H9 (cell line): ENCODE measurements around the gene OGFOD3. TPM values are rescaled to one million over a fixed set of nuclear protein-coding genes. Genes with fewer than 3 reads are reported as not detected.
A peak's percentile ranks its signal among the peaks of the same experiment; 100 is the strongest.

ENCODE experiments used
- DNase-seq: peaks from one replicate; pipeline ENCODE4 v3.0.0-alpha.2; 2017
- H2AFZ ChIP-seq: one replicate; pipeline ENCODE4 v1.6.1; 2013; ENCODE audit warnings: mild to moderate bottlenecking, low read length, control low read depth, moderate library complexity
- H2AK5ac ChIP-seq: 2 replicates; pipeline ENCODE4 v1.6.1; 2013; ENCODE audit warnings: low read length, control low read depth, mixed read lengths; ENCODE audit not compliant: insufficient read length
- H2BK120ac ChIP-seq: one replicate; pipeline ENCODE4 v1.6.1; 2013; ENCODE audit warnings: low read depth, mild to moderate bottlenecking, low read length, control low read depth, inconsistent platforms; ENCODE audit not compliant: poor library complexity, severe bottlenecking
- H2BK12ac ChIP-seq: 2 replicates; pipeline ENCODE4 v1.6.1; 2013; ENCODE audit warnings: low read length, control low read depth, mixed read lengths, low read depth; ENCODE audit not compliant: insufficient read length
- H2BK15ac ChIP-seq: 2 replicates; pipeline ENCODE4 v1.6.1; 2013; ENCODE audit warnings: low read depth, low read length, control low read depth
- H2BK20ac ChIP-seq: one replicate; pipeline ENCODE4 v1.6.1; 2013; ENCODE audit warnings: low read depth, mild to moderate bottlenecking, low read length, control low read depth, inconsistent platforms; ENCODE audit not compliant: poor library complexity, severe bottlenecking
- H2BK5ac ChIP-seq: 2 replicates; pipeline ENCODE4 v1.6.1; 2013; ENCODE audit warnings: low read length, control low read depth, mixed read lengths; ENCODE audit not compliant: insufficient read length
- H3K14ac ChIP-seq: 2 replicates; pipeline ENCODE4 v1.6.1; 2013; ENCODE audit warnings: low read length, control low read depth; ENCODE audit not compliant: insufficient read depth
- H3K18ac ChIP-seq: 2 replicates; pipeline ENCODE4 v1.6.1; 2013; ENCODE audit warnings: low read depth, mild to moderate bottlenecking, mixed read lengths, low read length, control low read depth; ENCODE audit not compliant: insufficient read length
- H3K23ac ChIP-seq: 2 replicates; pipeline ENCODE4 v1.6.1; 2013; ENCODE audit warnings: low read length, control low read depth, mixed read lengths, low read depth; ENCODE audit not compliant: insufficient read length
- H3K23me2 ChIP-seq: 2 replicates; pipeline ENCODE4 v1.6.1; 2013; ENCODE audit warnings: low read depth, mild to moderate bottlenecking, mixed read lengths, low read length, control low read depth; ENCODE audit not compliant: insufficient read length, poor library complexity, severe bottlenecking
- H3K27ac ChIP-seq: 2 replicates; pipeline ENCODE4 v1.5.1; 2013; ENCODE audit warnings: low read length, control low read depth, mixed read lengths, low read depth; ENCODE audit not compliant: insufficient read length
- H3K27me3 ChIP-seq: 2 replicates; pipeline ENCODE4 v1.6.1; 2013; ENCODE audit warnings: low read length, control low read depth, inconsistent platforms; ENCODE audit not compliant: insufficient read depth
- H3K4ac ChIP-seq: 2 replicates; pipeline ENCODE4 v1.6.1; 2013; ENCODE audit warnings: low read depth, mild to moderate bottlenecking, control low read depth, inconsistent platforms, low read length, moderate library complexity
- H3K4me1 ChIP-seq: 2 replicates; pipeline ENCODE4 v1.6.1; 2013; ENCODE audit warnings: low read length, control low read depth, inconsistent platforms; ENCODE audit not compliant: insufficient read depth
- H3K4me2 ChIP-seq: 2 replicates; pipeline ENCODE4 v1.6.1; 2013; ENCODE audit warnings: low read length, control low read depth, mixed read lengths; ENCODE audit not compliant: insufficient read length, insufficient read depth
- H3K56ac ChIP-seq: 2 replicates; pipeline ENCODE4 v1.6.1; 2013; ENCODE audit warnings: low read depth, mild to moderate bottlenecking, mixed read lengths, low read length, control low read depth; ENCODE audit not compliant: insufficient read length
- H3K79me1 ChIP-seq: 2 replicates; pipeline ENCODE4 v1.6.1; 2013; ENCODE audit warnings: low read depth, mild to moderate bottlenecking, moderate library complexity, low read length, control low read depth, inconsistent platforms; ENCODE audit not compliant: insufficient read depth, poor library complexity, severe bottlenecking
- H3K79me2 ChIP-seq: 2 replicates; pipeline ENCODE4 v1.6.1; 2013; ENCODE audit warnings: low read length, control low read depth, inconsistent platforms; ENCODE audit not compliant: insufficient read depth
- H3K9ac ChIP-seq: 2 replicates; pipeline ENCODE4 v1.6.1; 2013; ENCODE audit warnings: low read length, control low read depth, mixed read lengths; ENCODE audit not compliant: insufficient read length; ENCODE audit errors: extremely low read depth
- H3K9me3 ChIP-seq: one replicate; pipeline ENCODE4 v1.6.1; 2013; ENCODE audit warnings: low read depth, low read length, inconsistent platforms; ENCODE audit not compliant: control insufficient read depth
- H3T11ph ChIP-seq: one replicate; pipeline ENCODE4 v1.6.1; 2013; ENCODE audit warnings: mild to moderate bottlenecking, low read length, control low read depth, inconsistent platforms
- H4K20me1 ChIP-seq: one replicate; pipeline ENCODE4 v1.6.1; 2013; ENCODE audit not compliant: control insufficient read depth, insufficient read length, insufficient read depth
- H4K5ac ChIP-seq: 2 replicates; pipeline ENCODE4 v1.6.1; 2013; ENCODE audit warnings: low read depth, mild to moderate bottlenecking, mixed read lengths, low read length, control low read depth; ENCODE audit not compliant: insufficient read length
- H4K8ac ChIP-seq: replicated peaks from 2 replicates; pipeline ENCODE4 v1.6.1; 2013; ENCODE audit warnings: low read length, control low read depth, mixed read lengths, low read depth; ENCODE audit not compliant: insufficient read length
- H4K91ac ChIP-seq: 2 replicates; pipeline ENCODE4 v1.6.1; 2013; ENCODE audit warnings: low read depth, mild to moderate bottlenecking, moderate library complexity, mixed read lengths, low read length, control low read depth; ENCODE audit not compliant: insufficient read length
- H3K27ac Mint-ChIP-seq, 3 experiments: 2 replicates in 2 of 3; 3 replicates in 1 of 3; pipeline ENCODE4 v1.8.0; 2020 to 2021; ENCODE audit warnings: mixed read lengths in 3 of 3, mild to moderate bottlenecking in 1 of 3, moderate library complexity in 1 of 3
- H3K27me3 Mint-ChIP-seq: 2 replicates; pipeline ENCODE4 v1.8.0; 2021; ENCODE audit warnings: low read depth, mild to moderate bottlenecking, moderate library complexity, mixed read lengths
- H3K36me3 Mint-ChIP-seq, 3 experiments: 2 replicates in 2 of 3; 3 replicates in 1 of 3; pipeline ENCODE4 v1.8.0; 2020 to 2021; ENCODE audit warnings: low read depth in 3 of 3, mixed read lengths in 3 of 3; ENCODE audit not compliant: insufficient read depth in 1 of 3
- H3K4me1 Mint-ChIP-seq, 2 experiments: 2 replicates each; pipeline ENCODE4 v1.8.0; 2020; ENCODE audit warnings: mixed read lengths in 2 of 2
- H3K4me3 Mint-ChIP-seq, 2 experiments: 2 replicates in 1 of 2; 3 replicates in 1 of 2; pipeline ENCODE4 v1.8.0; 2020 to 2021; ENCODE audit warnings: mild to moderate bottlenecking in 2 of 2, mixed read lengths in 2 of 2, moderate library complexity in 1 of 2
- H3K9me3 Mint-ChIP-seq, 2 experiments: 2 replicates in 1 of 2; 3 replicates in 1 of 2; pipeline ENCODE4 v1.8.0; 2020; ENCODE audit warnings: mild to moderate bottlenecking in 2 of 2, mixed read lengths in 2 of 2, moderate library complexity in 1 of 2
- CTCF ChIP-seq: fragments of 200-600 bp; sonication (generic); conservative IDR thresholded peaks from 3 replicates; pipeline ENCODE4 v1.8.0; 2021; ENCODE audit warnings: antibody characterized with exemption, mild to moderate bottlenecking
- WGBS: extraction: QIAGEN DNeasy Blood & Tissue Kit; methylation state at CpG from one replicate; pipeline ENCODE4 v1.1.7; 2013; ENCODE audit warnings: missing lambda C conversion rate, low lambda C conversion rate, mixed read lengths; ENCODE audit not compliant: insufficient read length; ENCODE audit errors: extremely low coverage; 5-methylcytosine and 5-hydroxymethylcytosine counted together
- total RNA-seq: library from RNA; stranded (reverse); gene quantifications from 2 replicates; pipeline ENCODE4 v1.2.1, GENCODE V29; 2021

The OGFOD3 gene
- total RNA-seq, 1 experiment from 2014 or later = 27.8 TPM

DNA sequence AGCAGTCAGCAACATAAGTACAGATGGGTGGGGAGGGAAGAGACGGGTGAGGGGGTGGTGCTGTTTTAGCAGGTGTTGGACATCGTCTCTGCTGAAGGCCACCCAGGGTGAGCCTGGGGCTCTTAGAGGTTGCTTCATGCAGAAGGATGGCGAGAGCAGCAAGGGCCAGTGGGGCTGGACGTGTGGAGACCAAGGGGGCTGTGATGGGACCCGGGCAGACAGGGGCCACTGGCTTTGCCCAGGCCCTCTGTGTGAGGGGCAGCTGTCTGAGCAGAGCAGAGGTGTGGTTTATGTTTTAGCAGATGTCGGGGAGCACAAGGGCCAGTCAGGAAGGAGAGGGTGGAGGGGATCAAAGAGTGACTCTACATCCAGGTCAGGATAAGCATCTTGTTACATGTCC lies 45.0 kb upstream of the OGFOD3 start:
- no peak overlapping the region for H3T11ph ChIP-seq
- no peak overlapping the region for H2BK5ac ChIP-seq
- no peaks in the 10 kb centered on the region for H4K20me1 ChIP-seq
- no peak overlapping the region for H4K8ac ChIP-seq
- no peak overlapping the region for H3K4me3 Mint-ChIP-seq
- H2AFZ ChIP-seq = no peak overlapping the region
- no peak overlapping the region for H3K4ac ChIP-seq
- H2BK120ac ChIP-seq = no peak overlapping the region
- H3K4me1 Mint-ChIP-seq = peaks cover 2 to 4% of the 10 kb centered on the region in 2 experiments; a peak in 2 of 4 replicates
- no peak overlapping the region for H3K27ac ChIP-seq
- H2BK12ac ChIP-seq = no peak overlapping the region
- no peak for DNase-seq
- H3K79me2 ChIP-seq = no peaks in the 10 kb centered on the region
- H3K9ac ChIP-seq = no peak overlapping the region
- H4K91ac ChIP-seq = no peak overlapping the region
- no peaks in the 10 kb centered on the region for H3K4me1 ChIP-seq
- no peak overlapping the region for H2BK15ac ChIP-seq
- no peak for TF ChIP-seq CTCF
- no peaks in the 10 kb centered on the region for H3K9me3 ChIP-seq
- H3K79me1 ChIP-seq = no peaks in the 10 kb centered on the region
- no peaks in the 10 kb centered on the region for H3K27me3 Mint-ChIP-seq
- no peak overlapping the region for H3K56ac ChIP-seq
- H3K23ac ChIP-seq = no peak overlapping the region
- peak overlapping the region in 1 of 3 experiments; percentile 63; a peak in 2 of 7 replicates for H3K27ac Mint-ChIP-seq
- peaks cover 6% of the 10 kb centered on the region for H3K23me2 ChIP-seq
- no peak overlapping the region for H3K18ac ChIP-seq
- WGBS = no CpG with 5 or more reads among the region's 6 CpGs
- no peak overlapping the region for H3K14ac ChIP-seq
- H3K27me3 ChIP-seq = no peaks in the 10 kb centered on the region
- H3K4me2 ChIP-seq = no peak overlapping the region
- H2BK20ac ChIP-seq = no peak overlapping the region
- H4K5ac ChIP-seq = no peak overlapping the region
- peaks cover 30 to 74% (median 74%) of the 10 kb centered on the region in 3 experiments for H3K36me3 Mint-ChIP-seq
- no peaks in the 10 kb centered on the region; a peak in 2 of 5 replicates for H3K9me3 Mint-ChIP-seq
- no peak overlapping the region for H2AK5ac ChIP-seq
